H9 (cell line): ENCODE results near the gene PRKACB. TPM values are rescaled to one million over a fixed set of nuclear protein-coding genes. Genes with fewer than 3 reads are reported as not detected.

Experiments
- DNase-seq: peaks from one replicate; pipeline ENCODE4 v3.0.0-alpha.2; 2017
- H2AFZ ChIP-seq: one replicate; pipeline ENCODE4 v1.6.1; 2013; ENCODE audit warnings: mild to moderate bottlenecking, low read length, control low read depth, moderate library complexity
- H2AK5ac ChIP-seq: 2 replicates; pipeline ENCODE4 v1.6.1; 2013; ENCODE audit warnings: low read length, control low read depth, mixed read lengths; ENCODE audit not compliant: insufficient read length
- H2BK120ac ChIP-seq: one replicate; pipeline ENCODE4 v1.6.1; 2013; ENCODE audit warnings: low read depth, mild to moderate bottlenecking, low read length, control low read depth, inconsistent platforms; ENCODE audit not compliant: poor library complexity, severe bottlenecking
- H2BK12ac ChIP-seq: 2 replicates; pipeline ENCODE4 v1.6.1; 2013; ENCODE audit warnings: low read length, control low read depth, mixed read lengths, low read depth; ENCODE audit not compliant: insufficient read length
- H2BK15ac ChIP-seq: 2 replicates; pipeline ENCODE4 v1.6.1; 2013; ENCODE audit warnings: low read depth, low read length, control low read depth
- H2BK20ac ChIP-seq: one replicate; pipeline ENCODE4 v1.6.1; 2013; ENCODE audit warnings: low read depth, mild to moderate bottlenecking, low read length, control low read depth, inconsistent platforms; ENCODE audit not compliant: poor library complexity, severe bottlenecking
- H2BK5ac ChIP-seq: 2 replicates; pipeline ENCODE4 v1.6.1; 2013; ENCODE audit warnings: low read length, control low read depth, mixed read lengths; ENCODE audit not compliant: insufficient read length
- H3K14ac ChIP-seq: 2 replicates; pipeline ENCODE4 v1.6.1; 2013; ENCODE audit warnings: low read length, control low read depth; ENCODE audit not compliant: insufficient read depth
- H3K18ac ChIP-seq: 2 replicates; pipeline ENCODE4 v1.6.1; 2013; ENCODE audit warnings: low read depth, mild to moderate bottlenecking, mixed read lengths, low read length, control low read depth; ENCODE audit not compliant: insufficient read length
- H3K23ac ChIP-seq: 2 replicates; pipeline ENCODE4 v1.6.1; 2013; ENCODE audit warnings: low read length, control low read depth, mixed read lengths, low read depth; ENCODE audit not compliant: insufficient read length
- H3K23me2 ChIP-seq: 2 replicates; pipeline ENCODE4 v1.6.1; 2013; ENCODE audit warnings: low read depth, mild to moderate bottlenecking, mixed read lengths, low read length, control low read depth; ENCODE audit not compliant: insufficient read length, poor library complexity, severe bottlenecking
- H3K27ac ChIP-seq: 2 replicates; pipeline ENCODE4 v1.5.1; 2013; ENCODE audit warnings: low read length, control low read depth, mixed read lengths, low read depth; ENCODE audit not compliant: insufficient read length
- H3K27me3 ChIP-seq: 2 replicates; pipeline ENCODE4 v1.6.1; 2013; ENCODE audit warnings: low read length, control low read depth, inconsistent platforms; ENCODE audit not compliant: insufficient read depth
- H3K4ac ChIP-seq: 2 replicates; pipeline ENCODE4 v1.6.1; 2013; ENCODE audit warnings: low read depth, mild to moderate bottlenecking, control low read depth, inconsistent platforms, low read length, moderate library complexity
- H3K4me1 ChIP-seq: 2 replicates; pipeline ENCODE4 v1.6.1; 2013; ENCODE audit warnings: low read length, control low read depth, inconsistent platforms; ENCODE audit not compliant: insufficient read depth
- H3K4me2 ChIP-seq: 2 replicates; pipeline ENCODE4 v1.6.1; 2013; ENCODE audit warnings: low read length, control low read depth, mixed read lengths; ENCODE audit not compliant: insufficient read length, insufficient read depth
- H3K56ac ChIP-seq: 2 replicates; pipeline ENCODE4 v1.6.1; 2013; ENCODE audit warnings: low read depth, mild to moderate bottlenecking, mixed read lengths, low read length, control low read depth; ENCODE audit not compliant: insufficient read length
- H3K79me1 ChIP-seq: 2 replicates; pipeline ENCODE4 v1.6.1; 2013; ENCODE audit warnings: low read depth, mild to moderate bottlenecking, moderate library complexity, low read length, control low read depth, inconsistent platforms; ENCODE audit not compliant: insufficient read depth, poor library complexity, severe bottlenecking
- H3K79me2 ChIP-seq: 2 replicates; pipeline ENCODE4 v1.6.1; 2013; ENCODE audit warnings: low read length, control low read depth, inconsistent platforms; ENCODE audit not compliant: insufficient read depth
- H3K9ac ChIP-seq: 2 replicates; pipeline ENCODE4 v1.6.1; 2013; ENCODE audit warnings: low read length, control low read depth, mixed read lengths; ENCODE audit not compliant: insufficient read length; ENCODE audit errors: extremely low read depth
- H3K9me3 ChIP-seq: one replicate; pipeline ENCODE4 v1.6.1; 2013; ENCODE audit warnings: low read depth, low read length, inconsistent platforms; ENCODE audit not compliant: control insufficient read depth
- H3T11ph ChIP-seq: one replicate; pipeline ENCODE4 v1.6.1; 2013; ENCODE audit warnings: mild to moderate bottlenecking, low read length, control low read depth, inconsistent platforms
- H4K20me1 ChIP-seq: one replicate; pipeline ENCODE4 v1.6.1; 2013; ENCODE audit not compliant: control insufficient read depth, insufficient read length, insufficient read depth
- H4K5ac ChIP-seq: 2 replicates; pipeline ENCODE4 v1.6.1; 2013; ENCODE audit warnings: low read depth, mild to moderate bottlenecking, mixed read lengths, low read length, control low read depth; ENCODE audit not compliant: insufficient read length
- H4K8ac ChIP-seq: replicated peaks from 2 replicates; pipeline ENCODE4 v1.6.1; 2013; ENCODE audit warnings: low read length, control low read depth, mixed read lengths, low read depth; ENCODE audit not compliant: insufficient read length
- H4K91ac ChIP-seq: 2 replicates; pipeline ENCODE4 v1.6.1; 2013; ENCODE audit warnings: low read depth, mild to moderate bottlenecking, moderate library complexity, mixed read lengths, low read length, control low read depth; ENCODE audit not compliant: insufficient read length
- H3K27ac Mint-ChIP-seq, 3 experiments: 2 replicates in 2 of 3; 3 replicates in 1 of 3; pipeline ENCODE4 v1.8.0; 2020 to 2021; ENCODE audit warnings: mixed read lengths in 3 of 3, mild to moderate bottlenecking in 1 of 3, moderate library complexity in 1 of 3
- H3K27me3 Mint-ChIP-seq: 2 replicates; pipeline ENCODE4 v1.8.0; 2021; ENCODE audit warnings: low read depth, mild to moderate bottlenecking, moderate library complexity, mixed read lengths
- H3K36me3 Mint-ChIP-seq, 3 experiments: 2 replicates in 2 of 3; 3 replicates in 1 of 3; pipeline ENCODE4 v1.8.0; 2020 to 2021; ENCODE audit warnings: low read depth in 3 of 3, mixed read lengths in 3 of 3; ENCODE audit not compliant: insufficient read depth in 1 of 3
- H3K4me1 Mint-ChIP-seq, 2 experiments: 2 replicates each; pipeline ENCODE4 v1.8.0; 2020; ENCODE audit warnings: mixed read lengths in 2 of 2
- H3K4me3 Mint-ChIP-seq, 2 experiments: 2 replicates in 1 of 2; 3 replicates in 1 of 2; pipeline ENCODE4 v1.8.0; 2020 to 2021; ENCODE audit warnings: mild to moderate bottlenecking in 2 of 2, mixed read lengths in 2 of 2, moderate library complexity in 1 of 2
- H3K9me3 Mint-ChIP-seq, 2 experiments: 2 replicates in 1 of 2; 3 replicates in 1 of 2; pipeline ENCODE4 v1.8.0; 2020; ENCODE audit warnings: mild to moderate bottlenecking in 2 of 2, mixed read lengths in 2 of 2, moderate library complexity in 1 of 2
- CTCF ChIP-seq: fragments of 200-600 bp; sonication (generic); conservative IDR thresholded peaks from 3 replicates; pipeline ENCODE4 v1.8.0; 2021; ENCODE audit warnings: antibody characterized with exemption, mild to moderate bottlenecking
- WGBS: extraction: QIAGEN DNeasy Blood & Tissue Kit; methylation state at CpG from one replicate; pipeline ENCODE4 v1.1.7; 2013; ENCODE audit warnings: missing lambda C conversion rate, low lambda C conversion rate, mixed read lengths; ENCODE audit not compliant: insufficient read length; ENCODE audit errors: extremely low coverage; 5-methylcytosine and 5-hydroxymethylcytosine counted together
- total RNA-seq: library from RNA; stranded (reverse); gene quantifications from 2 replicates; pipeline ENCODE4 v1.2.1, GENCODE V29; 2021

The PRKACB gene
- total RNA-seq, 1 experiment from 2014 or later = 20.7 TPM

DNA sequence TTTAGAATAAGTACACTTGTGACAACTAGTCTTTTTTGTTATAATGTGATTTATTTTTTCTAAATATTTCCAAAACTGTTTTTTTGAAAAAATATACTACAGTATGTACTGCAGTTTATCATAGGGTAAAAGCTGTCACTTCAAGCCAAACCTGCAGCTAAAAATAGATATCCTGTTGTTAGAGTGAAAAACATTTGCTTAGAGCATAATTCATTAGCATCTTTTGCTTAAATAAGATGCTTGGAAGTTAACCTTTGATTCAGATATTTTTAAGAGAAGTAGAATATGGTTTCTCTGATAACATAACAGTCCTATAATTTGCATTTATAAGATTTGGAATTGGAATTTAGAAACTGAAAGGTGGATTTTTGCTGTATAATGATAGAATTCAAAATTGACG, 21.5 kb downstream of the PRKACB start:
- no peaks in the 10 kb centered on the region for H3K23me2 ChIP-seq
- peaks cover 0 to 6% (median 2%) of the 10 kb centered on the region in 3 experiments; a peak in 4 of 7 replicates for H3K36me3 Mint-ChIP-seq
- no peak overlapping the region for H3K4me3 Mint-ChIP-seq
- H3K4me1 Mint-ChIP-seq = peaks cover 2 to 4% of the 10 kb centered on the region in 2 experiments; a peak in 1 of 4 replicates
- H3K79me1 ChIP-seq = no peaks in the 10 kb centered on the region
- no peaks in the 10 kb centered on the region for H4K20me1 ChIP-seq
- H2AK5ac ChIP-seq = no peak overlapping the region
- H2AFZ ChIP-seq = no peak overlapping the region
- H4K91ac ChIP-seq = no peak overlapping the region
- no peak overlapping the region for H3T11ph ChIP-seq
- no peak for DNase-seq
- peaks cover 0 to 4% of the 10 kb centered on the region in 2 experiments; a peak in 2 of 5 replicates for H3K9me3 Mint-ChIP-seq
- H3K79me2 ChIP-seq = no peaks in the 10 kb centered on the region
- H3K27ac ChIP-seq = no peak overlapping the region
- H2BK5ac ChIP-seq = no peak overlapping the region
- H3K23ac ChIP-seq = no peak overlapping the region
- no peak overlapping the region for H2BK20ac ChIP-seq
- no peaks in the 10 kb centered on the region for H3K9me3 ChIP-seq
- no peak overlapping the region for H3K9ac ChIP-seq
- no peak overlapping the region for H2BK120ac ChIP-seq
- H3K27me3 ChIP-seq = no peaks in the 10 kb centered on the region
- H4K8ac ChIP-seq = no peak overlapping the region
- H4K5ac ChIP-seq = no peak overlapping the region
- H3K27ac Mint-ChIP-seq = no peak overlapping the region
- H3K14ac ChIP-seq = no peak overlapping the region
- no peaks in the 10 kb centered on the region for H3K4me1 ChIP-seq
- no peak overlapping the region for H3K56ac ChIP-seq
- H2BK12ac ChIP-seq = no peak overlapping the region
- H3K27me3 Mint-ChIP-seq = no peaks in the 10 kb centered on the region
- TF ChIP-seq CTCF = no peak
- H3K4ac ChIP-seq = no peak overlapping the region
- H2BK15ac ChIP-seq = no peak overlapping the region
- WGBS = no CpG with 5 or more reads among the region's 1 CpG
- no peak overlapping the region for H3K18ac ChIP-seq
- no peak overlapping the region for H3K4me2 ChIP-seq
